NCI-H1930 (cell line): ENCODE data around the gene TDRD7.

ENCODE experiments used
- DNase-seq, 2 experiments: peaks; one replicate each; lab custom pipeline; 2025; lab: John Stamatoyannopoulos, UW

Gene TDRD7, protein sequence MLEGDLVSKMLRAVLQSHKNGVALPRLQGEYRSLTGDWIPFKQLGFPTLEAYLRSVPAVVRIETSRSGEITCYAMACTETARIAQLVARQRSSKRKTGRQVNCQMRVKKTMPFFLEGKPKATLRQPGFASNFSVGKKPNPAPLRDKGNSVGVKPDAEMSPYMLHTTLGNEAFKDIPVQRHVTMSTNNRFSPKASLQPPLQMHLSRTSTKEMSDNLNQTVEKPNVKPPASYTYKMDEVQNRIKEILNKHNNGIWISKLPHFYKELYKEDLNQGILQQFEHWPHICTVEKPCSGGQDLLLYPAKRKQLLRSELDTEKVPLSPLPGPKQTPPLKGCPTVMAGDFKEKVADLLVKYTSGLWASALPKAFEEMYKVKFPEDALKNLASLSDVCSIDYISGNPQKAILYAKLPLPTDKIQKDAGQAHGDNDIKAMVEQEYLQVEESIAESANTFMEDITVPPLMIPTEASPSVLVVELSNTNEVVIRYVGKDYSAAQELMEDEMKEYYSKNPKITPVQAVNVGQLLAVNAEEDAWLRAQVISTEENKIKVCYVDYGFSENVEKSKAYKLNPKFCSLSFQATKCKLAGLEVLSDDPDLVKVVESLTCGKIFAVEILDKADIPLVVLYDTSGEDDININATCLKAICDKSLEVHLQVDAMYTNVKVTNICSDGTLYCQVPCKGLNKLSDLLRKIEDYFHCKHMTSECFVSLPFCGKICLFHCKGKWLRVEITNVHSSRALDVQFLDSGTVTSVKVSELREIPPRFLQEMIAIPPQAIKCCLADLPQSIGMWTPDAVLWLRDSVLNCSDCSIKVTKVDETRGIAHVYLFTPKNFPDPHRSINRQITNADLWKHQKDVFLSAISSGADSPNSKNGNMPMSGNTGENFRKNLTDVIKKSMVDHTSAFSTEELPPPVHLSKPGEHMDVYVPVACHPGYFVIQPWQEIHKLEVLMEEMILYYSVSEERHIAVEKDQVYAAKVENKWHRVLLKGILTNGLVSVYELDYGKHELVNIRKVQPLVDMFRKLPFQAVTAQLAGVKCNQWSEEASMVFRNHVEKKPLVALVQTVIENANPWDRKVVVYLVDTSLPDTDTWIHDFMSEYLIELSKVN

DNA sequence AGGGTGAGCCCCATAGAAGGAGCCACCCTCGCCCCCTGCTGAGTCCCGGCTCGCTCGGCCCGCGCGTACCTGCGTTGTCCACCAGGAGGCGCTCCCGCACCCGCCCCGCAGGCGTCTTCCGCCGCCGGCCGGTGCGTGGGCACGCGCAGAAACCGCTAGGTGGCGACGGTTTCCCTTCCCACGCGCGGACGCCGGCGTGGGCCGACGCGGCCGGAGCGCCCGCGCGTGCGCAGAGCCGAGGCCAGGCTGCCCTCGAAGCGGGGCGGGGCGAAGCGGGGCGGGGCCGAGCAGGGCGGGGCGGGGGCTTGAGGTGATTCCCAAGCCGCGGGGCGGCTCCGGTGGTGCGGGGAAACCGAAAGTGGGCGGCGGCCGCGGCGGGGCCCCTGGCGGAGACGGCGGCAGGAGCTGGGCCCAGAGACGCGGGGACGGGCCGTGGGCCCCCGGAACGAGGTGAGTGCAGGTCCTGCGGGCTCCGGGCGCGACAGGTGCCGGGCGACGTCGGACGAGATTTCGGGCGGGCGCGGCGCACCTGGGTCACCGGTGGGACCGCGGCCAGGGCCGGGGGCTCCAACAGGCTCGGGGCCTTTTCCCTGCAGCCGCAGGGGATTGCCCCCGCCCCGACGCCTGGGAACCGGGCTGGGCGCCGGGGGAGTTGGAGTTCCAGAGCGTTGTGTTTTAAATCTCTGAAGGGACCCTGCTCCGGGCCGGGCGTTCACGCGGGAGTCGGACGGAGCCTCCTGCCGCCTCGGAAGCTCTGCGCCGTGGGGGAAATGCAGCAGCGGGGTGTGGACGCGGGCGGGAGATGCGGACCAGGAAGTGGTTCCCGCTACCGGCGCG is at the start of gene TDRD7:
TDRD7 (plus strand) TSS at position 308 of the 837 bp plus-strand sequence. CDS start 16,370 bp downstream, outside the sequence.
- DNase-seq: peak; percentile 63 to 87

DNA sequence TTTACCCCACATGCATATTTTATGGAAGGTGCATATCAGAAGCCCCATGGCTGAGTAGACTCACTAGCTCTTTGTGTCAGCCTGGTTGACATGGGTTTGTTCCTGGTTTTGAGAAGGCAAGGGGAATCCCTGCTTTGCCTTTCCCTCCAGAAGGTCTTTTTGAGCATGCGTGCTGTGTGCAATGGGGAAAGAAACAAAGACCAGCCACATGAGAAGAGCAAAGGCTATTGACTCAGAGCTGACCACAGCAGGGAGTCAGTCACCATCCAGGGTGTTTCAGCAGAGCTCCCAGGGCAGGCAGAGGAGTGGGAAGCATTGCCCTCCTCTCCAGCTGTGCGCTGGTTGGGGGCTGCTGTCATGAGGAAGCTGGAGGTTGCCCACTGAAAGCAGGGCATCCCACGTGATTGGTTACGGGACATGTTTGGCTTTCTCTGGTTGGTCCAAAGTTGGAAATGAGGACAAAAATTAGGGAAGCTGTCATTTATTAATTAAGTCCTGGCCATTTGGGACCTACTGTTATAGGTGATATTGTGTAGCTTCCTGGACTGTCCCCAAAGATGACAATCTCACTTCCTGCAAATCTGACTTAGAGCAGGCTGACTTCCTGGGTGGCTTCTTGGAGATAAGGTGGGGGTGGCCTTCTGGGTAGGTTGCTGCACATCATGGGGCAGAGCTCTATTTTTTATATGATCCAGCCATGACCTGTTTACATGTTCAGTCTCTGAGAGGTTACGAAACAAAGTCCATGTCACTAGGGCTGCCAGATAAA is 48.9 kb upstream of the TDRD7 start:
- DNase-seq: no peak

GRCh38 chr9:97363661-97364299 is 48.1 kb upstream of the TDRD7 start:
- no peak for DNase-seq

- no peak for DNase-seq
Measured at GRCh38 chr9:97364769-97365490, 47.0 kb upstream of the TDRD7 start.

DNA sequence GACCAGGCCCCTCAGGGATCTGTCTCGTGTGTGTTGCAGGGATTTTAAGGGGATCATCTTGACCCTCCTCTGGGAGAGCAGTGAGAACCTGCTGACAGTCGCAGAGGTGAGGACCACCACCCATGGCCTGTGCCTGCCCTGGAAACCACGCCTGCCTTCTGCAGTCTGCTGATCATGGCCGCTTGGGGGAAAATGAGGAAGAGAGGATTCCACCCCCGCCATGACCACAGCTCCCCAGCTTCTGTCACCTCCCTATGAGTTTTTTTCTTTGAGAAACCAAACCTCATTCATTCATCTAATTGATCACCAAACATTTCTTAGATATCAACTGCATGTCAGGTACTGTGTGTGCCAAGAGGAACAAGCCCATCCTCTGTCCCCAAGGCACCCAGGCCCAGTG is 46.3 kb upstream of the TDRD7 start:
- DNase-seq: no peak

DNA sequence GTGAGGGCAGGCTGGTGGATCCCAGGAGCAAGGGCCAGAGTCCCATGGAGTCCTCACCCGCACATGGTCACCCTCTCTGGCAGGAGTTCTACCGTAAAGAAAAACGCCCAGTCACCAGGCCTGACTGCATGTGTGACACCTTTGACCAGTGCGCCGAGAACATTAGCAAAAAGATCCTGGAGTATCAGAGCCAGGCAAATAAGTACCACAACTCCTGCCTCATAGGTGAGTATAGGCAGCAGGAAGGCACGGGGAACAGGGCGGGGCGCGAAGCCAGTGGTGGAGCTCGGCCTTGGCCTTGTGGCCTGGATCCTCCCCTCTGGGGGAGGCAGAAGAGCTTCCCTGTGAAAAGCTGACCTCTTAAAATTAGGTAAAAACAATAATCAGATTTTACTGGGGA is 45.4 kb upstream of the TDRD7 start:
- no peak for DNase-seq

DNA sequence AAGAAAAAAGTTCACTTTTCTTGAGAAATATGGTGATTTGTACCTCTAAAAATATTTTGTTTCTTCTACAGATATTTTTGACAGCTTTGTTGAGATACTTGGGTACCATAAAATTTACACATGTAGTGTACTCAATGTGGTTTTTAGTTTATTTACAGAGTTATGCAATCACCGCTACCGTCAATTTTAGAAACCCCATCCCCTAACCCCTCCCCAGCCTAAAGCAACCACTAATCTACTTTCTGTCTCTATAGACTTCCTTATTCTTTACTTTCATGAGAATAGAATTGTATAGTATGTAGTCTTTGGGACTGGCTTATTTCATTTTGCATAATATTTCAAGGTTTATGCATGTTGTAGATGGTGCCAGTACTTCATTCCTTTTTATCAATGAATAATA is 45.0 kb upstream of the TDRD7 start:
- no peak for DNase-seq

DNA sequence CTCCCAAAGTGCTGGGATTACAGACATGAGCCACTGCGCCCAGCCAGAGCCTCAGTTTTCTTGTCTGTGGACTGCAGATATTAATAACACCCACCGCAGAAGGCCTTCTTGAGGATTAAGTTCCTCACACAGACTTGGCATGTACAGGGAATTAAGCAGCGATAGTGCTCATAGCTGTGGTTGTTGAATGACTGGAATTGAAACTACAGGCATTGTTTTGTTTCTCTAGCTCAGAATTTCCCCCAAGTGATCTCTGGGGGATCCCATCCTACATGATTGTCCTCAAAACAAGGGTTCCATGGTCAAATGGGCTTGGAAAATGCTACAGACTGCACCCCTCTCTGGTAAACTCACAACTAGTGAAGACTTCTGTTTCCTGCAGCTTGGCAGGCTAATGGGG is 44.2 kb upstream of the TDRD7 start:
- no peak for DNase-seq

GRCh38 chr9:97368964-97369363 is 42.9 kb upstream of the TDRD7 start:
- no peak for DNase-seq

DNA sequence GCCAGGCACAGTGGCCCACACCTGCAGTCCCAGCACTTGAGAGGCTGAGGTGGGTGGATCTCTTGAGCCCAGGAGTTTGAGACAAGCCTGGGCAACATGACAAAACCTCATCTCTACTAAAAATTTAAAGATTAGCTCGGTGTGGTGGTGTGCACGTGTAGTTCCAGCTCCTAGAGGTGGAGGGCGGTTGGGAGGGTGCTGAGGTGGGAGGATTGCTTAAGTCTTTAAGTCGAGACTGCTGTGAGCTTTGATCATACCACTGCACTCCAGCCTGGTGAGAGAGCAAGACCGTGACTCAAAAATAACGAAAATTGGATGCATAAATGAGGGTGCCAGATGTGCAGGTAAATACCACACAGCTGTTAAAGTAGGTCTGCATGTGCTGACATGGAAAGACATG is 39.3 kb upstream of the TDRD7 start:
- no peak for DNase-seq

DNA sequence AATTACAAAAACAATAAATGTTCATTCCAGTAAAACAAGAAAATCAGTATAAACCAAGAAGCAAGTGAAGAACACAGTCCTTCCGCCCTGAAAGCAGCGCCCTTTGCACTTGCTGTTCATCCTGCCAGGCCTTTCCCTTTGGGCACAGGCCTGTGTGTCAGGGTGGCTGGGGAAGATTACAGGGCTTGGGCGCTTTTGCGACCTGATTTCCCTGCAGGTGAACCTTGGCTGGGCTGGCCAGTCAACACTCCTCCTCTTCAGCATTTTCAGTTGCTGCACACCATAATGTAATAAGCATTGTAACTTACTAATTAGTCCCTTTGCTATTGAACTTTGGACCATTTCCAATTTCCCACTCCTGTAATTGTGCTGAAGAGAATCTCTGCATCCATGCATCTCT is 38.6 kb upstream of the TDRD7 start:
- no peak for DNase-seq

- no peak for DNase-seq
Measured at GRCh38 chr9:97374811-97375210, 37.1 kb upstream of the TDRD7 start.

GRCh38 chr9:97376902-97377301 is 35.0 kb upstream of the TDRD7 start:
- DNase-seq: no peak

GRCh38 chr9:97382099-97382718 is 29.7 kb upstream of the TDRD7 start:
- DNase-seq: no peak

DNA sequence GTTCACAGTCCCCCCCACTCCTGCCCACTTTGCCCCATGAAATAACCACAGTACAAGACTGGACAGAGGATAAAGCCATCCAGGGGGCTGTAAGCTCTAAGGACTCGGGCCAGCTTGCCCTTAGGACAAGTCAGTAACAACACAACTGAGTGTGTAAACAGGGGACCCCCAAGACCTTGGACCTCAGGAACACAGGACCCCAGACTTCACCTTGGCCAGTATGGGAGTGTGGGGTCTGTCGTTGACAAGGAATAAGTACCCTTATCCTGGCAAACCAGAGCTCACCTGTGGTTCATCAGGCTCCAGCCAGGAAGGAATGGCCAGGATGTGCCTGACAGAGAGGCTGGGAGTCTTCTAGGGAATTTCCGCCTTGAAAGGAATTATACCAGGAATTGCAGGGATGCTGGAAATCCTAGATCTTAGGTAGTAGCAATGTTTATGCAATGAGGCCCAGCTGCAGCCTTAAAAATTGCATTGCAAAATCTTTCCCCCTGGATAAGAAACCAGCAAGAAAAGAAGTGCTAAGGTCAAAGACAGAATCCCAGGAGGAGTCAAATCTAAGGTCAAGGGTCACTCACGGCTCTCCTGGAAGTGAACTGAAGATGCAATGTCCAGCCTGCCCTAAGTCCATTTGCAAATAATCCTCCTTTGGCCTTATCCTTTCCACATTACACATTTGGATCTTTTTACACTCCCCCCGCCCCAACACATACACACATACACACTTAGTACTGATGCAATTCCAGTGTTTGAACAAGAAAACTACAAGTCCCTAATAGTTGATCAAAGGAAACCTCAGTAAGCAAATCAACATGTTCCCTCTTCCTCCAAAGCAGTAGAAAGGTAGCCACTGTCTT is 27.3 kb upstream of the TDRD7 start:
- DNase-seq: no peak

DNA sequence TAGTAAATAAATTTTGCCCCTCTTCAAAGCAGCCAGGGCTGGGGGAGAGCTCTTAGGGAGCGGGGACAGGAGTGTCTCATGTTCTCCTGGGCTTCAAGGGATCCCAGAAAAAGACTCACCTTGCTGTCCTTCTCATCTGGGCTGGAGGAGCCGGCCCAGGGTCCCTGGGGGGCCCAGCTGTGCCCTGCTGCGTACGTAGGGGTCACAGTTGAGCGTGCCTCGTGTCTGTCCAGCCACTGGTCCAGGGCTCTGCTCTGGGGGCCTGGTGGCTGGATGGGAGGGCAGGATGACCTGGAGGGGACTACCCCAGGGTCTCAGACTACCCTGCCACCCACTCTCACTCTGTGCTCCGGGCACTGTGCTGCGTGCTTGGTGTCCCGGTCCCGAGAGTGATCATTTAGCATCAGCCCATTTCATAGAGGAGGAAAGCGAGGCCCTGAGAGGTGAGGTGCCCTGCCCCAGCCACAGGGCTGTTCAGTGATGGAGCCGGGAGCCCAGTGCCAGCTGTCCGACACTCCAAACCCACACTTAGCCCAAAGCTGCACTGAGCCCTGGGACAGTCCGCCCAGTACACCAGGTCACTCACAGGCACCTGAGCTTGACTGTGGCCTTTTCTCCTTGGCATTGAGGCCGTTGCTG is 26.2 kb upstream of the TDRD7 start:
- DNase-seq: no peak

DNA sequence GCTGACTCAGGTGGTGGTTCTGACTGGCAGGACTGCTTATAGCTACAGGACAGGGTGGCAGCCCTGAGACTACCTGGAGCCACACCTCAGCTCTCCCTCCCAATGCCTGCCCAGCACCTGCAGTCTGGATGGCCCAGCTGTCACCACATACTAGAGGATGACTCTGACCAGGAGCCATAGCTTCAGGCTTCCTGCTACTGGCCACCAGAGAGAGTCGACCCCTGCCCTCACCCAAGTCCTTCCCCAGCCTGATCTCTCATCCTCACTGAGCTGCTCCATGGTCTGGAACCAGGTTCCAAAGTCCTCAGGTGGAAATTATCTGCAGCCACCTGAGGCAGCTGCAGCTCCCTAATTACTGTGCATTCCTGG is 25.6 kb upstream of the TDRD7 start:
- no peak for DNase-seq
